Panc1 (cell line): ENCODE measurements around the gene ATP6V1D. TPM values are rescaled to one million over a fixed set of nuclear protein-coding genes. Genes with fewer than 3 reads are reported as not detected.

ENCODE experiments used
- ATAC-seq: fragments of 200-7000 bp; cut with Tn5 transposase; 2 replicates; pipeline ENCODE4 v1.9.1; 2020; ENCODE audit warnings: mild to moderate bottlenecking, moderate library complexity
- BruUV-seq: library from RNA; stranded (reverse); fragments of 400-500 nt; replicated peaks from 2 replicates; lab custom pipeline; 2021; lab: Mats Ljungman, UMichigan
- CTCF ChIA-PET: fragments of 300-600 bp; sonication (Branson Sonifier 250); formaldehyde crosslinking; loops from one replicate; lab custom pipeline; 2022; ENCODE audit warnings: antibody characterized with exemption; lab: Charles Lee
- POLR2A ChIA-PET: fragments of 300-600 bp; sonication (Branson Sonifier 250); formaldehyde crosslinking; loops from one replicate; lab custom pipeline; 2022; ENCODE audit warnings: antibody characterized with exemption; lab: Charles Lee
- DNase-seq: peaks from one replicate; pipeline ENCODE4 v3.0.0-alpha.2; 2010; ENCODE audit warnings: low read depth, low spot score
- H3K27ac ChIP-seq: 2 replicates; pipeline ENCODE4 v1.5.1; 2011; ENCODE audit warnings: mild to moderate bottlenecking, low read length, inconsistent platforms
- H3K27me3 ChIP-seq: fragments of 200-500 bp; sonication (Bioruptor generic); 2 replicates; pipeline ENCODE4 v1.6.0; 2014; ENCODE audit warnings: low read length, inconsistent platforms; ENCODE audit not compliant: control insufficient read depth, insufficient read depth
- H3K36me3 ChIP-seq: fragments of 200-500 bp; sonication (Bioruptor generic); 2 replicates; pipeline ENCODE4 v1.5.1; 2014; ENCODE audit warnings: inconsistent platforms, mild to moderate bottlenecking, low read length, moderate library complexity; ENCODE audit not compliant: control insufficient read depth, insufficient read depth
- H3K4me1 ChIP-seq: 2 replicates; pipeline ENCODE4 v1.5.1; 2011; ENCODE audit warnings: inconsistent platforms, mild to moderate bottlenecking, low read length, moderate library complexity; ENCODE audit not compliant: control insufficient read depth, insufficient read depth
- H3K4me3 ChIP-seq, 2 experiments: 2 replicates each; pipeline ENCODE4 v1.5.1; 2011 to 2012; ENCODE audit warnings: low read depth in 2 of 2, low read length in 2 of 2, mild to moderate bottlenecking in 2 of 2, inconsistent platforms in 1 of 2, moderate library complexity in 1 of 2
- H3K9me3 ChIP-seq: fragments of 200-500 bp; sonication (Bioruptor generic); 2 replicates; pipeline ENCODE4 v1.5.1; 2014; ENCODE audit warnings: low read depth, mild to moderate bottlenecking, inconsistent platforms, low read length, moderate library complexity; ENCODE audit not compliant: control insufficient read depth, insufficient read depth
- POLR2AphosphoS5 ChIP-seq: IDR thresholded peaks from 2 replicates; pipeline ENCODE4 v1.6.1; 2012; ENCODE audit warnings: mild to moderate bottlenecking, low read depth, low read length, moderate library complexity
- SIN3A ChIP-seq: IDR thresholded peaks from 2 replicates; pipeline ENCODE4 v1.6.1; 2012; ENCODE audit warnings: low read depth, mild to moderate bottlenecking, low read length, moderate library complexity, borderline replicate concordance; ENCODE audit not compliant: insufficient read depth
- TCF7L2 ChIP-seq: IDR thresholded peaks from 2 replicates; pipeline ENCODE4 v1.6.1; 2011; ENCODE audit warnings: mild to moderate bottlenecking, low read depth, low read length, inconsistent platforms
- in situ Hi-C: cut with HindIII; loops from 2 replicates; pipeline ENCODE4 v1.10.0; 2016; ENCODE audit warnings: low sequenced_read_pairs, low pct_unique_long_range_greater_than_20kb
- intact Hi-C: fragments of 100-400 bp; cut with micrococcal nuclease; formaldehyde crosslinking; loops from one replicate; pipeline ENCODE4 v1.10.0; 2022; ENCODE audit not compliant: unreplicated experiment
- total RNA-seq: library from RNA; stranded (reverse); gene quantifications from one replicate; pipeline ENCODE4 v1.2.1, GENCODE V29; 2021; ENCODE audit not compliant: unreplicated experiment
- TF ChIP-seq, protein P1 (sequence below), 2 experiments: IDR thresholded peaks; 2 replicates each; pipeline ENCODE4 v1.6.1; 2011 to 2012; ENCODE audit warnings: low read depth in 2 of 2, control low read depth in 1 of 2, low read length in 1 of 2, mild to moderate bottlenecking in 1 of 2, moderate library complexity in 1 of 2; ENCODE audit not compliant: insufficient read depth in 1 of 2
- TF ChIP-seq, protein P2 (sequence below): fragments of 450-650 bp; IDR thresholded peaks from 2 replicates; pipeline ENCODE4 v1.5.1; 2017; ENCODE audit warnings: mild to moderate bottlenecking

Gene ATP6V1D
- total RNA-seq, 1 experiment from 2014 or later: 68.6 TPM

DNA sequence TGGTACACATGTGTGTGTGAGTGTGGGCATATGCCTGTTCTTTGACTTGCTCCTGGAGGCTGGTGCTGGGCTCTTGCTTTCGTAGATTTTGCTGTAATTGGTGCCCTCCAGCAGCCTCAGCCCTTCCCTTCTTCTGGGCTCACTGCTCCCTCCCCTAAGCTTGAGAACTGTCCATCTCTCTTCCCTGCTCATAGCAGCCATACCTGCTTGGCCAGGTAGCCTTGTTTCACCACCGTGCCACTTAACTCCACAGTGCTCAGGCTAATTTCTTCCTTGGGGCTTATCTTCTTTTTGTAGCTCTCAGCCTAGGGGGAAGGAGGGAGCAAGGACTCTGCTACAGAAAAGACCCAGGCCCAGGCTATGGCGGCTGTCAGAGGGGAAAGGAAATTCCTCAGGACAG is 32.5 kb upstream of the ATP6V1D start:
- Histone ChIP-seq H3K4me1 (no peaks in the 10 kb centered on the region), H3K4me3 (no peak overlapping the region), H3K36me3 (no peaks in the 10 kb centered on the region), H3K27ac (no peak overlapping the region), H3K9me3 (no peaks in the 10 kb centered on the region), H3K27me3 (no peaks in the 10 kb centered on the region)
- in situ Hi-C loops (no loop called here), intact Hi-C loops (no loop called here)
- ATAC-seq: no peak
- BruUV-seq: no TSS peak
- POLR2A ChIA-PET: no interaction called here
- CTCF ChIA-PET: no interaction called here
- DNase-seq: no peak
- TF ChIP-seq, protein P1, sequence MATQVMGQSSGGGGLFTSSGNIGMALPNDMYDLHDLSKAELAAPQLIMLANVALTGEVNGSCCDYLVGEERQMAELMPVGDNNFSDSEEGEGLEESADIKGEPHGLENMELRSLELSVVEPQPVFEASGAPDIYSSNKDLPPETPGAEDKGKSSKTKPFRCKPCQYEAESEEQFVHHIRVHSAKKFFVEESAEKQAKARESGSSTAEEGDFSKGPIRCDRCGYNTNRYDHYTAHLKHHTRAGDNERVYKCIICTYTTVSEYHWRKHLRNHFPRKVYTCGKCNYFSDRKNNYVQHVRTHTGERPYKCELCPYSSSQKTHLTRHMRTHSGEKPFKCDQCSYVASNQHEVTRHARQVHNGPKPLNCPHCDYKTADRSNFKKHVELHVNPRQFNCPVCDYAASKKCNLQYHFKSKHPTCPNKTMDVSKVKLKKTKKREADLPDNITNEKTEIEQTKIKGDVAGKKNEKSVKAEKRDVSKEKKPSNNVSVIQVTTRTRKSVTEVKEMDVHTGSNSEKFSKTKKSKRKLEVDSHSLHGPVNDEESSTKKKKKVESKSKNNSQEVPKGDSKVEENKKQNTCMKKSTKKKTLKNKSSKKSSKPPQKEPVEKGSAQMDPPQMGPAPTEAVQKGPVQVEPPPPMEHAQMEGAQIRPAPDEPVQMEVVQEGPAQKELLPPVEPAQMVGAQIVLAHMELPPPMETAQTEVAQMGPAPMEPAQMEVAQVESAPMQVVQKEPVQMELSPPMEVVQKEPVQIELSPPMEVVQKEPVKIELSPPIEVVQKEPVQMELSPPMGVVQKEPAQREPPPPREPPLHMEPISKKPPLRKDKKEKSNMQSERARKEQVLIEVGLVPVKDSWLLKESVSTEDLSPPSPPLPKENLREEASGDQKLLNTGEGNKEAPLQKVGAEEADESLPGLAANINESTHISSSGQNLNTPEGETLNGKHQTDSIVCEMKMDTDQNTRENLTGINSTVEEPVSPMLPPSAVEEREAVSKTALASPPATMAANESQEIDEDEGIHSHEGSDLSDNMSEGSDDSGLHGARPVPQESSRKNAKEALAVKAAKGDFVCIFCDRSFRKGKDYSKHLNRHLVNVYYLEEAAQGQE (IDR thresholded peaks at IDR 0.05; ENCODE audit: insufficient read depth in 1 of 2, low read depth in 2 of 2, low read length in 1 of 2): no peak
- TF ChIP-seq SIN3A (no peak), POLR2AphosphoS5 (no peak), TCF7L2 (no peak)

DNA sequence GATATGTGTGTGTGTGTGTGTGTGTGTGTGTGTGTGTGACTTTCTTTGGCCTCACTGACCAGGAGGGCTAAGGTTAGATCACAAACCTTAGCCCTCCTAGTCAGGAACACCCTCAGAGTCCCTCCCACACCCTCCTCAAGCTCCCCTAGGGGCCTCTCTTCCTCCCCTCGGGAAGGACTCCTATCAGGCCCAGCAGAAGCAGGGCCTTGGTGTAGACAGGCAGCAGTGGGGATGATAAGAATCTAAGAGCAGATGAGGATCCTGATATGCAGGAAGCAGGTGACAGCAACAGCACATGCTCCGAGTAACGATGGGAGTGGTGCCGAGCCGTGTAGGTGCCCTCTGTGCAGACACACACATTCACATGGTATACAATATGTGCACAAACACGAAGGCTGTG is 31.7 kb upstream of the ATP6V1D start:
- Histone ChIP-seq H3K4me3 (no peak overlapping the region), H3K27me3 (no peaks in the 10 kb centered on the region), H3K9me3 (no peaks in the 10 kb centered on the region), H3K27ac (no peak overlapping the region), H3K4me1 (no peaks in the 10 kb centered on the region), H3K36me3 (no peaks in the 10 kb centered on the region; the same call in 1 of the 2 replicates)
- DNase-seq (no peak), ATAC-seq (no peak)
- TF ChIP-seq, protein P2, sequence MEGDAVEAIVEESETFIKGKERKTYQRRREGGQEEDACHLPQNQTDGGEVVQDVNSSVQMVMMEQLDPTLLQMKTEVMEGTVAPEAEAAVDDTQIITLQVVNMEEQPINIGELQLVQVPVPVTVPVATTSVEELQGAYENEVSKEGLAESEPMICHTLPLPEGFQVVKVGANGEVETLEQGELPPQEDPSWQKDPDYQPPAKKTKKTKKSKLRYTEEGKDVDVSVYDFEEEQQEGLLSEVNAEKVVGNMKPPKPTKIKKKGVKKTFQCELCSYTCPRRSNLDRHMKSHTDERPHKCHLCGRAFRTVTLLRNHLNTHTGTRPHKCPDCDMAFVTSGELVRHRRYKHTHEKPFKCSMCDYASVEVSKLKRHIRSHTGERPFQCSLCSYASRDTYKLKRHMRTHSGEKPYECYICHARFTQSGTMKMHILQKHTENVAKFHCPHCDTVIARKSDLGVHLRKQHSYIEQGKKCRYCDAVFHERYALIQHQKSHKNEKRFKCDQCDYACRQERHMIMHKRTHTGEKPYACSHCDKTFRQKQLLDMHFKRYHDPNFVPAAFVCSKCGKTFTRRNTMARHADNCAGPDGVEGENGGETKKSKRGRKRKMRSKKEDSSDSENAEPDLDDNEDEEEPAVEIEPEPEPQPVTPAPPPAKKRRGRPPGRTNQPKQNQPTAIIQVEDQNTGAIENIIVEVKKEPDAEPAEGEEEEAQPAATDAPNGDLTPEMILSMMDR: no peak
- TF ChIP-seq POLR2AphosphoS5: no peak
- TF ChIP-seq TCF7L2: no peak
- TF ChIP-seq, protein P1 (IDR thresholded peaks at IDR 0.05; ENCODE audit: insufficient read depth in 1 of 2, low read depth in 2 of 2, low read length in 1 of 2): no peak
- TF ChIP-seq SIN3A: no peak
- intact Hi-C loops: no loop called here
- no TSS peak for BruUV-seq
- in situ Hi-C loops: no loop called here
- POLR2A ChIA-PET: no interaction called here
- CTCF ChIA-PET: no interaction called here
